HEK293 (cell line): Measurements from ENCODE around the gene PPY.
"Not testable (repeated sequence)": the region's sequence is repeated elsewhere in the genome, so short reads cannot be mapped to it uniquely, and the experiment has no call there.

Experiments used
- GLI4 ChIP-seq: fragments of 450-650 bp; formaldehyde crosslinking; IDR thresholded peaks from 2 replicates; pipeline ENCODE4 v1.5.1; 2016; ENCODE audit warnings: missing biosample characterization, missing genetic modification characterization
- KLF16 ChIP-seq: fragments of 450-650 bp; formaldehyde crosslinking; IDR thresholded peaks from 2 replicates; pipeline ENCODE4 v1.5.1; 2017; ENCODE audit warnings: missing biosample characterization, missing genetic modification characterization
- PBX3 ChIP-seq: sonication (generic); formaldehyde crosslinking; IDR thresholded peaks from 2 replicates; pipeline ENCODE4 v1.8.1; 2022; ENCODE audit warnings: mild to moderate bottlenecking, moderate library complexity, missing genetic modification reagents
- ZFP3 ChIP-seq: fragments of 450-650 bp; formaldehyde crosslinking; IDR thresholded peaks from 2 replicates; pipeline ENCODE4 v1.5.1; 2016; ENCODE audit warnings: low read depth, missing biosample characterization, missing genetic modification characterization
- ZNF350 ChIP-seq: fragments of 450-650 bp; formaldehyde crosslinking; IDR thresholded peaks from 2 replicates; pipeline ENCODE4 v1.5.0; 2017; ENCODE audit warnings: missing biosample characterization, mild to moderate bottlenecking, missing genetic modification characterization
- ZNF707 ChIP-seq: fragments of 450-650 bp; formaldehyde crosslinking; IDR thresholded peaks from 2 replicates; pipeline ENCODE4 v1.5.1; 2016; ENCODE audit warnings: missing biosample characterization, missing genetic modification characterization
- TF ChIP-seq, protein P1 (sequence below): fragments of 450-650 bp; formaldehyde crosslinking; IDR thresholded peaks from 2 replicates; pipeline ENCODE4 v1.5.1; 2016; ENCODE audit warnings: missing biosample characterization, missing genetic modification characterization

- not testable (repeated sequence) for TF ChIP-seq KLF16 (tag by site-specific recombination); ZFP3 (tag by site-specific recombination); ZNF707 (tag by site-specific recombination); GLI4; PBX3 (CRISPR knock-in tag); ZNF350
- TF ChIP-seq, protein P1, sequence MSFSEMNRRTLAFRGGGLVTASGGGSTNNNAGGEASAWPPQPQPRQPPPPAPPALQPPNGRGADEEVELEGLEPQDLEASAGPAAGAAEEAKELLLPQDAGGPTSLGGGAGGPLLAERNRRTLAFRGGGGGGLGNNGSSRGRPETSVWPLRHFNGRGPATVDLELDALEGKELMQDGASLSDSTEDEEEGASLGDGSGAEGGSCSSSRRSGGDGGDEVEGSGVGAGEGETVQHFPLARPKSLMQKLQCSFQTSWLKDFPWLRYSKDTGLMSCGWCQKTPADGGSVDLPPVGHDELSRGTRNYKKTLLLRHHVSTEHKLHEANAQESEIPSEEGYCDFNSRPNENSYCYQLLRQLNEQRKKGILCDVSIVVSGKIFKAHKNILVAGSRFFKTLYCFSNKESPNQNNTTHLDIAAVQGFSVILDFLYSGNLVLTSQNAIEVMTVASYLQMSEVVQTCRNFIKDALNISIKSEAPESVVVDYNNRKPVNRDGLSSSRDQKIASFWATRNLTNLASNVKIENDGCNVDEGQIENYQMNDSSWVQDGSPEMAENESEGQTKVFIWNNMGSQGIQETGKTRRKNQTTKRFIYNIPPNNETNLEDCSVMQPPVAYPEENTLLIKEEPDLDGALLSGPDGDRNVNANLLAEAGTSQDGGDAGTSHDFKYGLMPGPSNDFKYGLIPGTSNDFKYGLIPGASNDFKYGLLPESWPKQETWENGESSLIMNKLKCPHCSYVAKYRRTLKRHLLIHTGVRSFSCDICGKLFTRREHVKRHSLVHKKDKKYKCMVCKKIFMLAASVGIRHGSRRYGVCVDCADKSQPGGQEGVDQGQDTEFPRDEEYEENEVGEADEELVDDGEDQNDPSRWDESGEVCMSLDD (tag by site-specific recombination) = not testable (repeated sequence)
Measured at GRCh38 chr17:43939452-43939851, 2.8 kb downstream of the PPY start.
